HepG2 (cell line): ENCODE data around the gene TANGO6. TPM values are rescaled to one million over a fixed set of nuclear protein-coding genes. Genes with fewer than 3 reads are reported as not detected.

Experiments
- EHMT2 ChIP-seq: fragments of 200-600 bp; sonication (generic); IDR thresholded peaks from 2 replicates; pipeline ENCODE4 v1.7.0; 2017; ENCODE audit warnings: antibody characterized with exemption, low read depth, low read length, borderline replicate concordance
- MAF1 ChIP-seq: sonication (generic); formaldehyde crosslinking; IDR thresholded peaks from 2 replicates; pipeline ENCODE4 v1.5.0; 2020; ENCODE audit warnings: missing genetic modification reagents, borderline replicate concordance
- MBD4 ChIP-seq: IDR thresholded peaks from 2 replicates; pipeline ENCODE4 v1.6.1; 2012; ENCODE audit warnings: low read length, inconsistent platforms, borderline replicate concordance
- MBNL3 ChIP-seq: fragments of 250-450 bp; sonication (Bioruptor Pico); conservative IDR thresholded peaks from 2 replicates; pipeline ENCODE4 v1.8.0; 2022; ENCODE audit warnings: mild to moderate bottlenecking, inconsistent platforms
- MTA1 ChIP-seq: sonication (generic); formaldehyde crosslinking; IDR thresholded peaks from 2 replicates; pipeline ENCODE4 v1.4.0; 2020; ENCODE audit warnings: missing genetic modification reagents, mild to moderate bottlenecking, borderline replicate concordance
- POLR2AphosphoS2 ChIP-seq: IDR thresholded peaks from 2 replicates; pipeline ENCODE4 v1.6.1; 2011; ENCODE audit warnings: low read depth, low read length, improper control_type of control experiment
- RXRA ChIP-seq: sonication (generic); formaldehyde crosslinking; IDR thresholded peaks from 2 replicates; pipeline ENCODE4 v1.5.1; 2020; ENCODE audit warnings: missing genetic modification reagents
- SNAI1 ChIP-seq: sonication (generic); formaldehyde crosslinking; IDR thresholded peaks from 2 replicates; pipeline ENCODE4 v1.5.0; 2020; ENCODE audit warnings: mild to moderate bottlenecking, missing genetic modification reagents, borderline replicate concordance
- SRSF4 ChIP-seq: fragments of 200-400 bp; formaldehyde crosslinking; IDR thresholded peaks from one replicate; pipeline ENCODE4 v1.6.1; 2018; ENCODE audit warnings: mild to moderate bottlenecking, low read depth, low read length, moderate library complexity; ENCODE audit not compliant: poor library complexity, severe bottlenecking
- TP53 ChIP-seq: sonication (generic); formaldehyde crosslinking; conservative IDR thresholded peaks from 2 replicates; pipeline ENCODE4 v1.4.0; 2020; ENCODE audit warnings: missing genetic modification reagents
- ZNF10 ChIP-seq: sonication (generic); formaldehyde crosslinking; IDR thresholded peaks from 2 replicates; pipeline ENCODE4 v1.4.0; 2020; ENCODE audit warnings: mild to moderate bottlenecking, low read depth, missing genetic modification reagents, borderline replicate concordance
- ZNF598 ChIP-seq: sonication (generic); formaldehyde crosslinking; IDR thresholded peaks from 2 replicates; pipeline ENCODE4 v1.5.1; 2020; ENCODE audit warnings: mild to moderate bottlenecking, missing genetic modification reagents, borderline replicate concordance
- ZNF83 ChIP-seq: sonication (generic); formaldehyde crosslinking; IDR thresholded peaks from 2 replicates; pipeline ENCODE4 v1.4.0; 2020; ENCODE audit warnings: missing genetic modification reagents, mild to moderate bottlenecking, borderline replicate concordance
- polyA plus RNA-seq, 8 experiments: library from polyadenylated mRNA; depleted of rRNA in 3 of 8; stranded (reverse) in 7 of 8; unstranded in 1 of 8; fragments of >200 nt; fragmentation: Illumina TruSeq in 4 of 8; extraction: Trizol in 4 of 8; gene quantifications; 2 replicates each; pipeline versions ENCODE4 v1.2.1 to v1.2.3, GENCODE V29; 2011 to 2016; ENCODE audit warnings: low read depth in 4 of 8, missing spikeins in 1 of 8, mixed read lengths in 1 of 8; ENCODE audit not compliant: insufficient read depth in 1 of 8
- total RNA-seq, 5 experiments: library from RNA; depleted of rRNA; stranded (reverse); fragments of >200 nt; fragmentation: Illumina TruSeq; extraction: Trizol; gene quantifications; 2 replicates each; pipeline ENCODE4 v1.2.3, GENCODE V29; 2016; ENCODE audit warnings: low read depth in 1 of 5
- TF ChIP-seq, protein P1 (sequence below): sonication (generic); formaldehyde crosslinking; IDR thresholded peaks from 2 replicates; pipeline ENCODE4 v1.4.0; 2020; ENCODE audit warnings: missing genetic modification reagents, borderline replicate concordance
- TF ChIP-seq, protein P2 (sequence below): sonication (generic); formaldehyde crosslinking; IDR thresholded peaks from 2 replicates; pipeline ENCODE4 v1.8.0; 2023; ENCODE audit warnings: mild to moderate bottlenecking, missing genetic modification reagents
- TF ChIP-seq, protein P3 (sequence below): sonication (generic); formaldehyde crosslinking; IDR thresholded peaks from 2 replicates; pipeline ENCODE4 v1.5.0; 2020; ENCODE audit warnings: missing genetic modification reagents, mild to moderate bottlenecking, borderline replicate concordance
- TF ChIP-seq, protein P4 (sequence below): sonication (generic); formaldehyde crosslinking; conservative IDR thresholded peaks from 2 replicates; pipeline ENCODE4 v1.4.0; 2020; ENCODE audit warnings: mild to moderate bottlenecking, missing genetic modification reagents, moderate library complexity
- TF ChIP-seq, protein P5 (sequence below): IDR thresholded peaks from 2 replicates; pipeline ENCODE4 v1.6.1; 2016
- TF ChIP-seq, protein P6 (sequence below): IDR thresholded peaks from 2 replicates; pipeline ENCODE4 v1.6.1; 2016; ENCODE audit warnings: low read depth

TANGO6 gene
- total and polyA plus RNA-seq, 2 of the 13 experiments (the other 11 are each of a cell fraction or from before 2014, with no cell fraction given) = 7.2 to 13.3 TPM

DNA sequence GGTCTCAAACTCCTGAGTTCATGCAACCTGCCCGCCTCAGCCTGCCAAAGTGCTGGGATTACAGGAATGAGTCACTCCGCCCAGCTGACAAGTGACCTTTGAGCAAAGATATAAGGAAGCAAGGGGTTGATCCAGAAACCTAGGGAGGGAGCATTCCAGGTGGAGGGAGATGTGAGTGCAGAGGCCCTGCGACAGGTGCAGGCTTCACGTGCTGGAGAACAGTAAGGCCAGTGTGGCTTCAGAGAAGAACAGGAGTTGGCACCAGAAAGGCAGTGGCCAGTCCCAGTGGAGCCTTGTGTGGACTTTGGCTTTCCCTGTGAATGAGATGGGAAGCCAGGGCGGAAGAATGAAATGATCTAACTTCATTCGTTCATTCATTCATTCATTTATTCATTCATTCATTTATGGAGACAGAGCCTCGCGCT, 188.6 kb downstream of the TANGO6 start (continued):
- TF ChIP-seq, protein P1, sequence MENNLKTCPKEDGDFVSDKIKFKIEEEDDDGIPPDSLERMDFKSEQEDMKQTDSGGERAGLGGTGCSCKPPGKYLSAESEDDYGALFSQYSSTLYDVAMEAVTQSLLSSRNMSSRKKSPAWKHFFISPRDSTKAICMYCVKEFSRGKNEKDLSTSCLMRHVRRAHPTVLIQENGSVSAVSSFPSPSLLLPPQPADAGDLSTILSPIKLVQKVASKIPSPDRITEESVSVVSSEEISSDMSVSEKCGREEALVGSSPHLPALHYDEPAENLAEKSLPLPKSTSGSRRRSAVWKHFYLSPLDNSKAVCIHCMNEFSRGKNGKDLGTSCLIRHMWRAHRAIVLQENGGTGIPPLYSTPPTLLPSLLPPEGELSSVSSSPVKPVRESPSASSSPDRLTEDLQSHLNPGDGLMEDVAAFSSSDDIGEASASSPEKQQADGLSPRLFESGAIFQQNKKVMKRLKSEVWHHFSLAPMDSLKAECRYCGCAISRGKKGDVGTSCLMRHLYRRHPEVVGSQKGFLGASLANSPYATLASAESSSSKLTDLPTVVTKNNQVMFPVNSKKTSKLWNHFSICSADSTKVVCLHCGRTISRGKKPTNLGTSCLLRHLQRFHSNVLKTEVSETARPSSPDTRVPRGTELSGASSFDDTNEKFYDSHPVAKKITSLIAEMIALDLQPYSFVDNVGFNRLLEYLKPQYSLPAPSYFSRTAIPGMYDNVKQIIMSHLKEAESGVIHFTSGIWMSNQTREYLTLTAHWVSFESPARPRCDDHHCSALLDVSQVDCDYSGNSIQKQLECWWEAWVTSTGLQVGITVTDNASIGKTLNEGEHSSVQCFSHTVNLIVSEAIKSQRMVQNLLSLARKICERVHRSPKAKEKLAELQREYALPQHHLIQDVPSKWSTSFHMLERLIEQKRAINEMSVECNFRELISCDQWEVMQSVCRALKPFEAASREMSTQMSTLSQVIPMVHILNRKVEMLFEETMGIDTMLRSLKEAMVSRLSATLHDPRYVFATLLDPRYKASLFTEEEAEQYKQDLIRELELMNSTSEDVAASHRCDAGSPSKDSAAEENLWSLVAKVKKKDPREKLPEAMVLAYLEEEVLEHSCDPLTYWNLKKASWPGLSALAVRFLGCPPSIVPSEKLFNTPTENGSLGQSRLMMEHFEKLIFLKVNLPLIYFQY (CRISPR knock-in tag) = no peak
- TF ChIP-seq ZNF598 (CRISPR knock-in tag) (no peak), SRSF4 (no peak), MBNL3 (CRISPR knock-in tag) (no peak), RXRA (CRISPR knock-in tag) (peak; percentile 82), MTA1 (CRISPR knock-in tag) (no peak), SNAI1 (CRISPR knock-in tag) (no peak), MAF1 (no peak), ZNF10 (no peak), EHMT2 (no peak; the same call in 1 of the 2 replicates), TP53 (CRISPR knock-in tag) (no peak), MBD4 (no peak), POLR2AphosphoS2 (no peak), ZNF83 (CRISPR knock-in tag) (no peak)
- TF ChIP-seq, protein P2, sequence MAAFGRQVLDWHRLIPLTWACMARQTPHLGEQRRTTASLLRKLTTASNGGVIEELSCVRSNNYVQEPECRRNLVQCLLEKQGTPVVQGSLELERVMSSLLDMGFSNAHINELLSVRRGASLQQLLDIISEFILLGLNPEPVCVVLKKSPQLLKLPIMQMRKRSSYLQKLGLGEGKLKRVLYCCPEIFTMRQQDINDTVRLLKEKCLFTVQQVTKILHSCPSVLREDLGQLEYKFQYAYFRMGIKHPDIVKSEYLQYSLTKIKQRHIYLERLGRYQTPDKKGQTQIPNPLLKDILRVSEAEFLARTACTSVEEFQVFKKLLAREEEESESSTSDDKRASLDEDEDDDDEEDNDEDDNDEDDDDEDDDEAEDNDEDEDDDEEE (CRISPR knock-in tag) = no peak
- TF ChIP-seq, protein P3, sequence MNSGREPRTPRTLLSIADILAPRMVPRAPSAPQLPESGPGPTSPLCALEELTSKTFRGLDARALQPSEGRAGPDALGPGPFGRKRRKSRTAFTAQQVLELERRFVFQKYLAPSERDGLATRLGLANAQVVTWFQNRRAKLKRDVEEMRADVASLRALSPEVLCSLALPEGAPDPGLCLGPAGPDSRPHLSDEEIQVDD = no peak
- TF ChIP-seq, protein P4, sequence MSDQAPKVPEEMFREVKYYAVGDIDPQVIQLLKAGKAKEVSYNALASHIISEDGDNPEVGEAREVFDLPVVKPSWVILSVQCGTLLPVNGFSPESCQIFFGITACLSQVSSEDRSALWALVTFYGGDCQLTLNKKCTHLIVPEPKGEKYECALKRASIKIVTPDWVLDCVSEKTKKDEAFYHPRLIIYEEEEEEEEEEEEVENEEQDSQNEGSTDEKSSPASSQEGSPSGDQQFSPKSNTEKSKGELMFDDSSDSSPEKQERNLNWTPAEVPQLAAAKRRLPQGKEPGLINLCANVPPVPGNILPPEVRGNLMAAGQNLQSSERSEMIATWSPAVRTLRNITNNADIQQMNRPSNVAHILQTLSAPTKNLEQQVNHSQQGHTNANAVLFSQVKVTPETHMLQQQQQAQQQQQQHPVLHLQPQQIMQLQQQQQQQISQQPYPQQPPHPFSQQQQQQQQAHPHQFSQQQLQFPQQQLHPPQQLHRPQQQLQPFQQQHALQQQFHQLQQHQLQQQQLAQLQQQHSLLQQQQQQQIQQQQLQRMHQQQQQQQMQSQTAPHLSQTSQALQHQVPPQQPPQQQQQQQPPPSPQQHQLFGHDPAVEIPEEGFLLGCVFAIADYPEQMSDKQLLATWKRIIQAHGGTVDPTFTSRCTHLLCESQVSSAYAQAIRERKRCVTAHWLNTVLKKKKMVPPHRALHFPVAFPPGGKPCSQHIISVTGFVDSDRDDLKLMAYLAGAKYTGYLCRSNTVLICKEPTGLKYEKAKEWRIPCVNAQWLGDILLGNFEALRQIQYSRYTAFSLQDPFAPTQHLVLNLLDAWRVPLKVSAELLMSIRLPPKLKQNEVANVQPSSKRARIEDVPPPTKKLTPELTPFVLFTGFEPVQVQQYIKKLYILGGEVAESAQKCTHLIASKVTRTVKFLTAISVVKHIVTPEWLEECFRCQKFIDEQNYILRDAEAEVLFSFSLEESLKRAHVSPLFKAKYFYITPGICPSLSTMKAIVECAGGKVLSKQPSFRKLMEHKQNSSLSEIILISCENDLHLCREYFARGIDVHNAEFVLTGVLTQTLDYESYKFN = peak; percentile 67
- TF ChIP-seq, protein P5, sequence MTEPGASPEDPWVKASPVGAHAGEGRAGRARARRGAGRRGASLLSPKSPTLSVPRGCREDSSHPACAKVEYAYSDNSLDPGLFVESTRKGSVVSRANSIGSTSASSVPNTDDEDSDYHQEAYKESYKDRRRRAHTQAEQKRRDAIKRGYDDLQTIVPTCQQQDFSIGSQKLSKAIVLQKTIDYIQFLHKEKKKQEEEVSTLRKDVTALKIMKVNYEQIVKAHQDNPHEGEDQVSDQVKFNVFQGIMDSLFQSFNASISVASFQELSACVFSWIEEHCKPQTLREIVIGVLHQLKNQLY (CRISPR knock-in tag) = 0 out of 2 replicates have a peak, but pooled peaks have one; percentile 51
- TF ChIP-seq, protein P6, sequence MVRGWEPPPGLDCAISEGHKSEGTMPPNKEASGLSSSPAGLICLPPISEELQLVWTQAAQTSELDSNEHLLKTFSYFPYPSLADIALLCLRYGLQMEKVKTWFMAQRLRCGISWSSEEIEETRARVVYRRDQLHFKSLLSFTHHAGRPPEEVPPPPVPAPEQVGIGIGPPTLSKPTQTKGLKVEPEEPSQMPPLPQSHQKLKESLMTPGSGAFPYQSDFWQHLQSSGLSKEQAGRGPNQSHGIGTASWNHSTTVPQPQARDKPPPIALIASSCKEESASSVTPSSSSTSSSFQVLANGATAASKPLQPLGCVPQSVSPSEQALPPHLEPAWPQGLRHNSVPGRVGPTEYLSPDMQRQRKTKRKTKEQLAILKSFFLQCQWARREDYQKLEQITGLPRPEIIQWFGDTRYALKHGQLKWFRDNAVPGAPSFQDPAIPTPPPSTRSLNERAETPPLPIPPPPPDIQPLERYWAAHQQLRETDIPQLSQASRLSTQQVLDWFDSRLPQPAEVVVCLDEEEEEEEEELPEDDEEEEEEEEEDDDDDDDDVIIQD (CRISPR knock-in tag) = peak; percentile 44; the same call in 1 of the 2 replicates
